Endothelial cell (in vitro differentiated cells): ENCODE measurements around the gene NPHS1. TPM values are rescaled to one million over a fixed set of nuclear protein-coding genes. Genes with fewer than 3 reads are reported as not detected.
"Not testable (repeated sequence)": the region's sequence is repeated elsewhere in the genome, so short reads cannot be mapped to it uniquely, and the experiment has no call there.

Experiments used
- DNase-seq: peaks from one replicate; pipeline ENCODE4 v3.0.0; 2021; ENCODE audit warnings: low spot score
- H3K27ac Mint-ChIP-seq: one replicate; pipeline ENCODE4 v1.8.0; 2021; ENCODE audit warnings: mixed read lengths, inconsistent platforms; ENCODE audit not compliant: unreplicated experiment
- H3K27me3 Mint-ChIP-seq: one replicate; pipeline ENCODE4 v1.8.0; 2021; ENCODE audit warnings: mild to moderate bottlenecking, moderate library complexity, mixed read lengths, inconsistent platforms; ENCODE audit not compliant: unreplicated experiment
- H3K36me3 Mint-ChIP-seq: one replicate; pipeline ENCODE4 v1.8.0; 2021; ENCODE audit warnings: mild to moderate bottlenecking, low read depth, mixed read lengths, inconsistent platforms; ENCODE audit not compliant: unreplicated experiment
- H3K4me1 Mint-ChIP-seq: one replicate; pipeline ENCODE4 v1.8.0; 2021; ENCODE audit warnings: mild to moderate bottlenecking, mixed read lengths, inconsistent platforms; ENCODE audit not compliant: unreplicated experiment
- H3K4me3 Mint-ChIP-seq: one replicate; pipeline ENCODE4 v1.8.0; 2021; ENCODE audit warnings: mild to moderate bottlenecking, mixed read lengths, inconsistent platforms; ENCODE audit not compliant: unreplicated experiment
- H3K9me3 Mint-ChIP-seq: one replicate; pipeline ENCODE4 v1.8.0; 2021; ENCODE audit warnings: mixed read lengths, inconsistent platforms; ENCODE audit not compliant: unreplicated experiment
- CTCF ChIP-seq: fragments of 200-600 bp; sonication (generic); IDR thresholded peaks from one replicate; pipeline ENCODE4 v1.5.0; 2021; ENCODE audit warnings: antibody characterized with exemption; ENCODE audit not compliant: unreplicated experiment
- total RNA-seq: library from RNA; stranded (reverse); fragmentation: NEBNext Ultra II Directional; extraction: Animal tissue kit (Norgen Biotek cat#: 25700); gene quantifications from one replicate; pipeline ENCODE4 v1.2.1, GENCODE V29; 2021; ENCODE audit not compliant: unreplicated experiment

Gene NPHS1
- total RNA-seq, 1 donor from 2014 or later = not detected

GRCh38 chr19:35897706-35898451, 45.6 kb upstream of the NPHS1 start:
- peaks cover 8% of the 10 kb centered on the region for H3K27me3 Mint-ChIP-seq
- H3K4me1 Mint-ChIP-seq = peaks cover 12% of the 10 kb centered on the region
- H3K27ac Mint-ChIP-seq = no peak overlapping the region
- no peak for TF ChIP-seq CTCF
- peak overlapping the region; percentile 87 for H3K4me3 Mint-ChIP-seq
- DNase-seq = no peak
- H3K36me3 Mint-ChIP-seq = peaks cover 6% of the 10 kb centered on the region
- no peaks in the 10 kb centered on the region for H3K9me3 Mint-ChIP-seq

GRCh38 chr19:35896643-35897040, 44.3 kb upstream of the NPHS1 start:
- peaks cover 6% of the 10 kb centered on the region for H3K36me3 Mint-ChIP-seq
- H3K4me1 Mint-ChIP-seq = no peaks in the 10 kb centered on the region
- no peak overlapping the region for H3K27ac Mint-ChIP-seq
- no peak for TF ChIP-seq CTCF
- no peak overlapping the region for H3K4me3 Mint-ChIP-seq
- DNase-seq = no peak
- peaks cover 3% of the 10 kb centered on the region for H3K27me3 Mint-ChIP-seq
- H3K9me3 Mint-ChIP-seq = no peaks in the 10 kb centered on the region

- Mint-ChIP-seq H3K27ac (peak overlapping the region; percentile 24), H3K9me3 (no peaks in the 10 kb centered on the region), H3K27me3 (peaks cover 3% of the 10 kb centered on the region), H3K4me1 (no peaks in the 10 kb centered on the region), H3K36me3 (peaks cover 6% of the 10 kb centered on the region), H3K4me3 (peak overlapping the region; percentile 67)
- TF ChIP-seq CTCF = no peak
- DNase-seq = no peak
Measured at GRCh38 chr19:35895911-35896642, 43.8 kb upstream of the NPHS1 start.

- Mint-ChIP-seq H3K4me3 (no peak overlapping the region), H3K36me3 (peaks cover 18% of the 10 kb centered on the region), H3K27ac (no peak overlapping the region), H3K4me1 (no peaks in the 10 kb centered on the region), H3K9me3 (no peaks in the 10 kb centered on the region), H3K27me3 (peaks cover 2% of the 10 kb centered on the region)
- no peak for TF ChIP-seq CTCF
- DNase-seq = no peak
Measured at GRCh38 chr19:35894342-35894741, 42.0 kb upstream of the NPHS1 start.

GRCh38 chr19:35891819-35892218, 39.5 kb upstream of the NPHS1 start:
- H3K27me3 Mint-ChIP-seq, H3K4me1 Mint-ChIP-seq, H3K4me3 Mint-ChIP-seq, H3K27ac Mint-ChIP-seq, H3K9me3 Mint-ChIP-seq, DNase-seq: not testable (repeated sequence)
- H3K36me3 Mint-ChIP-seq = peaks cover 34% of the 10 kb centered on the region
